Choroid plexus epithelial cell (primary cell): ENCODE measurements around the gene RBM19.

Experiments
- DNase-seq: peaks from one replicate; pipeline ENCODE4 v3.0.0-alpha.2; 2010; ENCODE audit warnings: low read depth
- H3K4me3 ChIP-seq: 2 replicates; pipeline ENCODE4 v1.5.1; 2011; ENCODE audit warnings: low read depth, mild to moderate bottlenecking, control low read depth, low read length, moderate library complexity
- CTCF ChIP-seq: conservative IDR thresholded peaks from 2 replicates; pipeline ENCODE4 v1.5.1; 2011; ENCODE audit warnings: low read depth, mild to moderate bottlenecking, control low read depth, inconsistent platforms, low read length, moderate library complexity

RBM19 gene

DNA sequence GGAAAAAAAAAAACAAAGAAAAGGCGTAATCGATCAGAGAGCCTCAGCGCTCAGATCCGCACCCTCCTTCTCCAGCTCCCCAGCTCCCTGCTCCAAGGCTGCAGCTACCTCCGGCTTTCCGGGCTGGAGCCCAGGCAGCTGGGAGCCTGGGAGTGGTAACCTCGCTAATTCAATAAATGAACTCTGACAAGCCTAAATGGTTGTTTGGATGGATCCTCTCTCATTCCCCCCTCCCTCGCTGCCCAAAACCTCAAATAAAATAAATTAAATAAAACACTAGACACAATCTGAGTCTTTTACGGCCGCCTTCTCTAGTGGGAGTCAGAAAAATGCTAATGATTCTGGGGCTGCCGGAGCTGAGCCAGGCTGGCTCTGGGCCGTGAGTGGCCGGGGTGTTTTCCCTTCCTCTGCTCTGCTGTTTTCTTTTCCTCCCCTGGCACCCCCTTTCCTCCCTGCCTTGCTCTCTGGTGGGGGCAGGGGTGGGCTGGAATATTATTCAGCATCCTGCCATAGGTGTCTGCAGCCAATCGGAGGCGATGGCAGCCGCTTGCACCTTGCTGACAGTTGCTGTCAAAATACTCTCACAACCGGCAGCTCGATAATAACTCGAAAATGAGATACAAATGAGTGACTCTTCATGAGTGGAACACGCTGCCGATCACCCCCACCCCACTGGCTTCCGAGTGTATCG, 76.1 kb downstream of the RBM19 start:
- TF ChIP-seq CTCF = no peak
- DNase-seq = no peak
- peak overlapping the region; percentile 10 for H3K4me3 ChIP-seq

GRCh38 chr12:113889076-113889475, 77.0 kb downstream of the RBM19 start:
- no peak overlapping the region for H3K4me3 ChIP-seq
- DNase-seq = peak; percentile 30
- TF ChIP-seq CTCF = peak; percentile 23

DNA sequence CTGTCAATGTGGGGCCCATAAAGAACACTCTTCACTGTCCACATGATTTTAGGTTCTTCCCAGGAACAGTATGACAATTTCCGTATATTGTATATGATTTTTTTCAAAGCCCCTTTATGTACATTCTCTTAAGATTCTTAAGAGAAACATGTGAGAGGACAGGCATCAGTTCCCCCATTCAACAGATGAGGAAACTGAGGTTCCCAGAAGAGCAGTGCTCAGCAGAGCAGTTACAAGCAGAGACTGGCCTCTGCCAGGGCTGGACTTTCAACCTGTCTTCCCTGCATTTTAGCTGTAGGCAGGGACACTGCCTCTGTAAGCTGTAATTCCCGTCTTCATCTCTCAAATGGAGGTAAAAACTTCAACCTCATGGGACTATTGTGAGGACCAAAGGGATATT, 77.7 kb downstream of the RBM19 start:
- no peak overlapping the region for H3K4me3 ChIP-seq
- TF ChIP-seq CTCF = no peak
- no peak for DNase-seq

GRCh38 chr12:113887906-113888305, 78.2 kb downstream of the RBM19 start:
- DNase-seq = no peak
- no peak overlapping the region for H3K4me3 ChIP-seq
- TF ChIP-seq CTCF = no peak

DNA sequence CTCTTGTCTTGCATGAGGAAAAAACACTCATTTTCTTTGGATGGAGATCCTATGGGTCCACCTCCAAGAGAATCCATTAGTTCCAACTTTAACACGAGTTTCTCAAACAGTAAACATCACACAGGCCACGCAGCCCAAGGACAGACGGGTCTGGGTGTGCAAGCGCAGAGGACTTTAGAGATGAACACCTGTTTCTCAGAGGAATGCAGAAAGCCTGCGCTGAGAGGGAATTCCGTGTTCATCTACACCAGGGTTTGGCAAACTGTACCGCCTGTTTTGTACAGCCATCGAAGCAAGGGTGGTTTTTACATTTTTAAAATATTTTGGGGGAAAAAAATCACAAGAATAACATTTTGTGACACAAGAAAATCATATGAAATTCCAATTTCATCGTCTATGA, 79.4 kb downstream of the RBM19 start:
- no peak for TF ChIP-seq CTCF
- no peak overlapping the region for H3K4me3 ChIP-seq
- DNase-seq = no peak

- H3K4me3 ChIP-seq = no peak overlapping the region
- DNase-seq = no peak
- no peak for TF ChIP-seq CTCF
These were observed 81.7 kb downstream of the RBM19 start for GRCh38 chr12:113884392-113884791.

DNA sequence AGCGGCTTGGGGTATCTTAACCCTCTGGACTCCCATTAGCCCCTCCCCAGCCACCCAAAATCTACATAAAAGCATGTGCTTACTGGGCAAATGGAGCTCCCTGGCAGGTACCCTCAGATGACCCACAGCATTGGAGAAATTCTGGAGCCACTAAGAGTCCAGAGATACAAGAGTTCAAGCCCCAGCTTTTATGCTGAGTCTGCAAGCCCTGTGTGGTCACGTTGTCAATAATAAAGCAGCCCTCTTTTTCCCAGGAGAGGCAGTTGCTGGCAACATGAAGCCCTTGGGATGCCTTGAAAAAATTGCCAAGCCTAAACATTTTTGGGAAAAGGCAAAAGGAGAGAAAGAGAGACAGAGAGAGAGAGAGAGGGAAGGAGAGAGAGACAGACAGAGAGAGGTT, 83.4 kb downstream of the RBM19 start:
- DNase-seq = no peak
- TF ChIP-seq CTCF = no peak

More for the DNA sequence above, 83.4 kb downstream of the RBM19 start:
- H3K4me3 ChIP-seq = no peak overlapping the region
